Right lobe of liver (tissue), 6 donors: Measurements from ENCODE around the gene ZER1. TPM values are rescaled to one million over a fixed set of nuclear protein-coding genes. Genes with fewer than 3 reads are reported as not detected.

Experiments
- ATAC-seq, 4 donors: fragments of 200-7000 bp; cut with Tn5 transposase; one replicate each; pipeline ENCODE4 v1.9.1; 2020; ENCODE audit warnings: mild to moderate bottlenecking in 4 of 4, moderate library complexity in 4 of 4
- DNase-seq, 3 donors: peaks; one replicate each; pipeline ENCODE4 v3.0.0-alpha.2; 2020
- H3K27ac ChIP-seq, 3 donors: fragments of 200-600 bp; one replicate each; pipeline ENCODE4 v1.8.0; 2022
- H3K27me3 ChIP-seq, 2 donors: fragments of 200-600 bp; one replicate each; pipeline ENCODE4 v1.8.0; 2022
- H3K36me3 ChIP-seq, 4 donors: fragments of 200-600 bp; sonication (generic) in 1 of 4; one replicate each; pipeline versions ENCODE4 v1.5.1 to v1.8.0; 2017 to 2022; ENCODE audit warnings: control low read depth in 1 of 4
- H3K4me1 ChIP-seq, 4 donors: fragments of 200-600 bp; sonication (generic) in 1 of 4; one replicate each; pipeline versions ENCODE4 v1.5.1 to v1.8.0; 2017 to 2022; ENCODE audit warnings: control low read depth in 1 of 4
- H3K4me3 ChIP-seq, 3 donors: fragments of 200-600 bp; one replicate each; pipeline ENCODE4 v1.8.0; 2022
- H3K9me3 ChIP-seq, 4 donors: fragments of 200-600 bp; sonication (generic) in 1 of 4; one replicate each; pipeline versions ENCODE4 v1.5.1 to v1.8.0; 2017 to 2022; ENCODE audit warnings: control low read depth in 1 of 4
- POLR2A ChIP-seq: fragments of 450-650 bp; IDR thresholded peaks from one replicate; pipeline ENCODE4 v1.6.1; 2017; ENCODE audit warnings: antibody characterized with exemption, mild to moderate bottlenecking
- WGBS: methylation state at CpG from one replicate; pipeline ENCODE4 v1.1.6; 2018; ENCODE audit warnings: low coverage, low lambda C conversion rate; ENCODE audit not compliant: insufficient coverage; ENCODE audit errors: missing lambda C conversion rate; 5-methylcytosine and 5-hydroxymethylcytosine counted together
- intact Hi-C, 2 donors: fragments of 100-400 bp; cut with DNase I; formaldehyde crosslinking; loops; one replicate each; pipeline versions ENCODE4 v1.11.2 to v1.14.1; 2022
- total RNA-seq, 6 experiments: library from RNA; depleted of rRNA in 2 of 6; stranded (reverse); fragments of >200 nt in 2 of 6; fragmentation: NEBNext Ultra II Directional in 3 of 6; extraction: Animal tissue kit (Norgen Biotek cat#: 25700) in 3 of 6; gene quantifications; one replicate each; pipeline versions ENCODE4 v1.1.0 to v1.2.4, GENCODE V29; 2016 to 2023
- TF ChIP-seq, protein P1 (sequence below), 4 donors: fragments of 200-600 bp in 3 of 4; fragments of 450-650 bp in 1 of 4; IDR thresholded peaks; one replicate each; pipeline versions ENCODE4 v1.5.1 to v1.8.0; 2016 to 2022; ENCODE audit warnings: antibody characterized with exemption in 4 of 4, mild to moderate bottlenecking in 2 of 4
- donor health status: DM: no; HTN: yes; CAD: no.
- donor health status: DM: no; HTN: no; CAD: no.
- donor health status: DM: no; HTN: no; CAD: no.
- donor health status: DM: no; HTN: yes; CAD: no.
- donor health status: DM: no; HTN: yes; CAD: no.

ZER1 gene
- total RNA-seq, 6 experiments from 2014 or later = 13.4 to 21.8 (median 16.0) TPM

DNA sequence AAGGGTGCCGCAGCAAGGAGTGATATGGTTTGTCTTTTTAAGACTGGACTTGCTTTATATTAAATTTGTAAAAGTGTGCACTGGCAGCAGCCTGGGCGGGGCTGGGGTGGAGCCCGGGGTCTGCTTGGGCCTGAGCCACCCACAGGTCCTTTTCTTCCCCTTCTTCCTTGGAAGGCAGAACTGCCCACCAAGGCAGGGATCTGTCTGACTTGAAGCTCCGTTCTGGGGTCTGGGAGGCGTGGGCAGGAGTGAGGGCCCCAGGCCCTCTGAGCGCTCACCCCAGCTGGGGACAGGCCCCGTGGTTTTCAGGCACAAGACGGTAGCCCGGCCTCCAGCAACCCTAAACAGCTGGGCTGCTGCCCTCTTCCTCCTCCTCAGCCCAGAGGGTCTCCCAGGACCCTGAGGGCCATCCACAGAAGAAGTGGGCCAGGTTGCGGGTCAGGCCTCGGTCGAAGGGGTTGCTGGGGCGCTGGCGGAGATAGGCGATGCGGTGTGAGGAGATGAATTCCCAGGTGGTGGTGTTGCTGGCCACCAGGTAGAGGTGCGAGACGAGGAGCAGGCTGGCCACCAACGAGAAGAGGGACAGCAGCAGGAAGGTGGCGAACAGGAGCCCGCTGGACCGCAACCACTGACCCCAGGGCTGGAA, 50.8 kb downstream of the ZER1 start:
- no peak for TF ChIP-seq POLR2A

DNA sequence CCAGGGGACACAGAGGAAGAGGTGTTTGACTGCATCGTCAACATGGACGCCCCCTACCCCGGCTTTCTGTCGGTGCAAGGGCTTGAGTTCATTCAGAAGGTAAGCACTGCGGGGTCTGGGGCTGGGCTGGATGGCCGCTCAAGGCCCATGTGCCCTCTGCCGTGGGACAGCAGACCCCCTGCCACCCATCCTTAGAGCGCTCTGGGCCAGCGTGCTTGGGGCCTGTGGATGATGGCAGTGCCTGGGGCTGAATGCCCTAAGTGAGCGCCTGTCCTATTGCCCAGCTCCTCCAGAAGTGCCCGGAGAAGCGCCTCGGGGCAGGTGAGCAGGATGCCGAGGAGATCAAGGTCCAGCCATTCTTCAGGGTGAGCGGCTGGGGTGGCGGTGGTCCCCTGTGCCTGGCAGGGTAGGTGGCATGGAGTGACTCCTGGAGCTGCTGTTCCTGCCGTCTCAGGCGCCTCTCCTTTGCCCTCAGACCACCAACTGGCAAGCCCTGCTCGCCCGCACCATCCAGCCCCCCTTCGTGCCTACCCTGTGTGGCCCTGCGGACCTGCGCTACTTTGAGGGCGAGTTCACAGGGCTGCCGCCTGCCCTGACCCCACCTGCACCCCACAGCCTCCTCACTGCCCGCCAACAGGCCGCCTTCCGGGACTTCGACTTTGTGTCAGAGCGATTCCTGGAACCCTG, 51.7 kb downstream of the ZER1 start:
- intact Hi-C loops = no loop called here
- no peaks in the 10 kb centered on the region for H3K36me3 ChIP-seq
- no peak for ATAC-seq
- WGBS = no CpG with 5 or more reads among the region's 30 CpGs
- no peak overlapping the region for H3K4me3 ChIP-seq
- DNase-seq = no peak
- no peaks in the 10 kb centered on the region for H3K27me3 ChIP-seq
- peaks cover 0 to 6% (median 3%) of the 10 kb centered on the region in 4 donors for H3K4me1 ChIP-seq
- H3K9me3 ChIP-seq = no peaks in the 10 kb centered on the region
- H3K27ac ChIP-seq = no peak overlapping the region
- TF ChIP-seq, protein P1, sequence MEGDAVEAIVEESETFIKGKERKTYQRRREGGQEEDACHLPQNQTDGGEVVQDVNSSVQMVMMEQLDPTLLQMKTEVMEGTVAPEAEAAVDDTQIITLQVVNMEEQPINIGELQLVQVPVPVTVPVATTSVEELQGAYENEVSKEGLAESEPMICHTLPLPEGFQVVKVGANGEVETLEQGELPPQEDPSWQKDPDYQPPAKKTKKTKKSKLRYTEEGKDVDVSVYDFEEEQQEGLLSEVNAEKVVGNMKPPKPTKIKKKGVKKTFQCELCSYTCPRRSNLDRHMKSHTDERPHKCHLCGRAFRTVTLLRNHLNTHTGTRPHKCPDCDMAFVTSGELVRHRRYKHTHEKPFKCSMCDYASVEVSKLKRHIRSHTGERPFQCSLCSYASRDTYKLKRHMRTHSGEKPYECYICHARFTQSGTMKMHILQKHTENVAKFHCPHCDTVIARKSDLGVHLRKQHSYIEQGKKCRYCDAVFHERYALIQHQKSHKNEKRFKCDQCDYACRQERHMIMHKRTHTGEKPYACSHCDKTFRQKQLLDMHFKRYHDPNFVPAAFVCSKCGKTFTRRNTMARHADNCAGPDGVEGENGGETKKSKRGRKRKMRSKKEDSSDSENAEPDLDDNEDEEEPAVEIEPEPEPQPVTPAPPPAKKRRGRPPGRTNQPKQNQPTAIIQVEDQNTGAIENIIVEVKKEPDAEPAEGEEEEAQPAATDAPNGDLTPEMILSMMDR (IDR thresholded peaks at IDR 0.05) = no peak
- no peak for TF ChIP-seq POLR2A

More for the DNA sequence above, 50.8 kb downstream of the ZER1 start:
- Histone ChIP-seq H3K27ac (no peak overlapping the region), H3K4me3 (no peak overlapping the region), H3K27me3 (no peaks in the 10 kb centered on the region), H3K9me3 (no peaks in the 10 kb centered on the region), H3K4me1 (peaks cover 0 to 6% (median 3%) of the 10 kb centered on the region in 4 donors), H3K36me3 (no peaks in the 10 kb centered on the region)
- intact Hi-C loops = no loop called here
- DNase-seq = no peak
- no peak for ATAC-seq
- WGBS = 88% methylated on average over 12 of the region's 22 CpGs

DNA sequence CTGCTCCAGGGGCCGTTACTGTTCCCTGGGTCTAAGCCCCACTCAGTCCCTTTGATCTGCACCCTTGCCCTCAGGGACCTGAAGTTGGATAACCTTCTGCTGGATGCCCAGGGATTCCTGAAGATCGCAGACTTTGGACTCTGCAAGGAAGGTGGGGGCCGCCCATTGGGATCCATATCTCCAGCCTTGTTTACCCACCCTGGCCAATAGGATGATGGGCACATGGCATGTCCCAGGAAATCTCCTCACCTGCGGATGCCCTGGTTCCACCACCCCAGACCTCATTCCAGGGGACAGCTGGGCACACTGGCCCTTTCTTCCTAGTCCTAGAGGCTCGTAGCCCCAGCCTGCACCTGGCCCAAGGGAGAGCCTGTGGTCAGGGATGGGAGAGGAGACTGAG, 53.3 kb downstream of the ZER1 start:
- H3K9me3 ChIP-seq = no peaks in the 10 kb centered on the region
- ATAC-seq (no peak), DNase-seq (no peak)
- no peaks in the 10 kb centered on the region for H3K4me1 ChIP-seq
- H3K4me3 ChIP-seq = no peak overlapping the region
- no peaks in the 10 kb centered on the region for H3K27me3 ChIP-seq
- TF ChIP-seq, protein P1 (IDR thresholded peaks at IDR 0.05) = no peak
- TF ChIP-seq POLR2A = no peak
- no peaks in the 10 kb centered on the region for H3K36me3 ChIP-seq
- 43% methylated on average over 2 of the region's 5 CpGs for WGBS
- no peak overlapping the region for H3K27ac ChIP-seq
- intact Hi-C loops = no loop called here

DNA sequence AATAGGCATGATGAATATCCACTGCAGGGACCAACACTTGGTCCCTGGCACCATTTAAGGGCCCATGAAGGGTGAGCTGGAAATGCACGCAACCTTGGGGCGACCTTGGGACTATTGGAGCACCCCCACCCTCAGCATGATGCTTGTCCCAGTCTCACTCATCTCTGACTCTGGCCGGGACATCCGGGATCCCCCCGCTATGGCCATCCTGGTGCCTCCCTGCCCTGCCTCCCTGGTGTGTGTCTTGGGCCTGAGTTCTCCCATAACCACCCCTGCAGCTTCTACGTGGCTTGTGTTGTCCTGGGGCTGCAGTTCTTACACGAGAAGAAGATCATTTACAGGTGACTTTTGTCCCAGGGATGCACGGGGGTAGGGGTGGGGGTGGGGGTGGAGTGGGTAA, 53.7 kb downstream of the ZER1 start:
- H3K4me3 ChIP-seq = no peak overlapping the region
- H3K9me3 ChIP-seq = no peaks in the 10 kb centered on the region
- intact Hi-C loops = no loop called here
- H3K36me3 ChIP-seq = no peaks in the 10 kb centered on the region
- TF ChIP-seq, protein P1 (IDR thresholded peaks at IDR 0.05) = no peak
- no peak for TF ChIP-seq POLR2A
- no peaks in the 10 kb centered on the region for H3K4me1 ChIP-seq
- 61% methylated on average over 4 of the region's 8 CpGs for WGBS
- ATAC-seq (no peak), DNase-seq (peak in 1 of 3 donors; percentile 23)
- H3K27me3 ChIP-seq = no peaks in the 10 kb centered on the region
- no peak overlapping the region for H3K27ac ChIP-seq

DNA sequence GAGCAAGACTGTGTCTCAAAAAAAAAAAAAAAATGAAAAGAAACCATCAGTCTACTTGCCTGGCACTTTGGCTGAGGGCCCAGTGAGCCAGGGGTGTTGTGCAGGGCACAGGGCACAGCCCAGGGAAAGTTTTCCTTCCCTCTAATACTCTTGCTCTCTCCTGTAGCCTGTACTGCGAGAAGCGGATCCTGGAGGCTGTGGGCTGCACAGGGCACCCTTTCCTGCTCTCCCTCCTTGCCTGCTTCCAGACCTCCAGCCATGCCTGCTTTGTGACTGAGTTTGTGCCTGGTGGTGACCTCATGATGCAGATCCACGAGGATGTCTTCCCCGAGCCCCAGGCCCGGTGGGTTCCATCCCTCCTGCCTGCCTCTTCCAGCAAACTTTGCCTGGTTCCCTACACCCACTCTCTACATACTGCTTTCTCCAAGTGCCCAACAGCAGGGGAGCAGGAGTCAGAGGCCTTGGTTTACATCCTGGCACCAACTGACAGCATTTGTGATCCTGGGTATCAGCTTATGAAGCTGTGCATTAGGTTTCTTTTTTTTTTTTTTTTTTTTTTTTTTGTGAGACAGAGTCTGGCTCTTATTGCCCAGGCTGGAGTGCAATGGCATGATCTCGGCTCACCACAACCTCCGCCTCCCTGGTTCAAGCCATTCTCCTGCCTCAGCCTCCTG, 55.0 kb downstream of the ZER1 start:
- peak in 2 of 3 donors; percentile 12 to 36 for DNase-seq
- no peak for ATAC-seq
- WGBS = 89% methylated on average over 5 of the region's 7 CpGs
- Histone ChIP-seq H3K4me3 (no peak overlapping the region), H3K27ac (no peak overlapping the region), H3K4me1 (no peaks in the 10 kb centered on the region), H3K27me3 (no peaks in the 10 kb centered on the region), H3K9me3 (no peaks in the 10 kb centered on the region), H3K36me3 (no peaks in the 10 kb centered on the region)
- TF ChIP-seq, protein P1 (IDR thresholded peaks at IDR 0.05) = no peak
- TF ChIP-seq POLR2A = no peak
- intact Hi-C loops = no loop called here
